Left ventricle myocardium superior (tissue), 1 donor: Measurements from ENCODE around the gene FEN1. TPM values are rescaled to one million over a fixed set of nuclear protein-coding genes. Genes with fewer than 3 reads are reported as not detected.

Source experiments
- ATAC-seq: fragments of 200-7000 bp; cut with Tn5 transposase; one replicate; pipeline ENCODE4 v1.9.1; 2020; ENCODE audit warnings: mild to moderate bottlenecking, moderate library complexity
- DNase-seq: peaks from one replicate; pipeline ENCODE4 v3.0.0-alpha.2; 2020
- intact Hi-C: fragments of 100-400 bp; cut with micrococcal nuclease; formaldehyde crosslinking; loops from one replicate; pipeline ENCODE4 v1.11.0; 2022
- total RNA-seq: library from RNA; stranded (reverse); fragmentation: NEBNext Ultra II Directional; extraction: Animal tissue kit (Norgen Biotek cat#: 25700); gene quantifications from one replicate; pipeline ENCODE4 v1.2.1, GENCODE V29; 2021
- donor health status: DM: no; HTN: yes; CAD: no; lungs with severe emphysema.

FEN1 gene
- total RNA-seq, 1 donor from 2014 or later, result 6.4 TPM

DNA sequence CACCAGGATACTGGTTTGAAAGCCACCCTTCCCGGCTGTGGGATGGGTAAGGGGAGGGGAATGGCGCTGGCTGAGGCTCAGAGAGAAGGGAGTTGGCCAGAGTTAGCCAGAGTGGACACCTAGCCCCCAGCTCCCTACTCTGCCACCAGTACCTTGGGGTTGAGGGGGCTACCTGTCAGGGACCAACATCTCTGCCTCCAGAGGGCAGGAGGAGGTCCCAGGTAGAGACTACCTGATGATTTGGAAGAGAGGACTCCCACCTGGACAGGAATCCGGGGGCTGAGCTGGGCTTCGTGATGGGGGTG is 36.6 kb upstream of the FEN1 start:
- no peak for DNase-seq
- ATAC-seq, result no peak
- intact Hi-C loops, result no loop called here

DNA sequence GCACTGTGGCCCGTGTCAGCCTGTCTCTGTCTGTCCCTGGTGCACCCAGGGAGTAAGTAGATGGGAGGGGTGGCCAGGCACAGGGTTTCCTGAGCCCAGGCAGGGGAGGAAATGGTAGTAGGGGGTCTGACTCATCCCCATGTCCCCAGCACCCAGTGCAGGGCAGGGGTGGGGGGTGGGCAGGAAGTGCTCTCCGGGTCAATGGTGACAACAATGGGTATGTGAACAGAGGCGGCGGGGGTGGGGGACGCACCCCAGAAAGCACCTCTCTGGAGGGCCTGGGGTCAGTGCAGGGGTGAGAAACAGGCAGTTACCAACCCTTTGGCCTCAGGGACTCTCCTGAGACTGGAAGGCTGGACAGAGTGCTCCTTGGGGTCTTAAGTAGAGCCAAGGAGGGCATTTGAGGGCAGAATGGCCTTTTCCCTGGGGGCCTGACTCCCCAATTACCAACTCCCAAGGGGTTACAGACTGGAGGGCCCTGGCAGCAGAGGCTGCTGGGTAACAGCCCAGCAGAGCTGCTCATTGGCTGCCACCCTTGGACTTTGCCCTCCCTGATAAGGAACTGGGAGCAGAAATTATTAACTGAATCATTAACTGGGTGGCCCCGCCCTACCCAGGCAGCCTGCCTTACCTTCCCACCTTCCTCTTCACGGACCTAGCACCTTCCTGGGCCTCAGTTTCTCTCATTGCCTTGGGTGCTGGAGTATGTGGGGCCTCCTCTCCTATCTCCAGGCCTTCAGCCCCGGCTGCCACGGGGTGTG is 36.1 kb upstream of the FEN1 start:
- DNase-seq, result no peak
- intact Hi-C loops, result no loop called here
- no peak for ATAC-seq

- no peak for ATAC-seq
- no peak for DNase-seq
- intact Hi-C loops, result no loop called here
Measured at GRCh38 chr11:61757213-61757862, 35.4 kb upstream of the FEN1 start.

- intact Hi-C loops, result no loop called here
- DNase-seq (no peak), ATAC-seq (no peak)
Measured at GRCh38 chr11:61760946-61761345, 31.8 kb upstream of the FEN1 start.

GRCh38 chr11:61761440-61762222 is 31.1 kb upstream of the FEN1 start:
- DNase-seq (no peak), ATAC-seq (no peak)
- intact Hi-C loops, result no loop called here

- DNase-seq (no peak), ATAC-seq (no peak)
- intact Hi-C loops, result no loop called here
Measured at GRCh38 chr11:61762223-61762615, 30.5 kb upstream of the FEN1 start.

DNA sequence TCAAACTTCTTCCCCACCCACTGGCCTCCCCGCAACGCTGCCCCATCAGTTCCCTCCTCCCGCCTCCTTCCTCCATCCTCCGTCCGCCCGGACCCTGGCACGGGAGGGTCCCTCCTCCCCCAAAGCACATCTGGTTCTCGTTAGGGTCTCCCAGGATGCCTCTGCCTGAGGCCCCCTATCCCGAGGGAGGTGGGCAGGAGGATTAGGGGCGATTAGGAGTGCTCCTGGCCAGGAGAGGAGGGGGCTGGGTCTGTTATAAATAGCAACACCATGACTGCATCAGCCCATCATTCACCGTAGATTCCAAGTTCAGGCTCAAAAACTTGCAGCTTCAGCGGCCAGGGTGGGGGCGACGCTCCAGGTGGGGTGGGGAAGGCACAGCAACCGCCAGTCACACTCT is 29.9 kb upstream of the FEN1 start:
- ATAC-seq (no peak), DNase-seq (no peak)
- intact Hi-C loops, result no loop called here

DNA sequence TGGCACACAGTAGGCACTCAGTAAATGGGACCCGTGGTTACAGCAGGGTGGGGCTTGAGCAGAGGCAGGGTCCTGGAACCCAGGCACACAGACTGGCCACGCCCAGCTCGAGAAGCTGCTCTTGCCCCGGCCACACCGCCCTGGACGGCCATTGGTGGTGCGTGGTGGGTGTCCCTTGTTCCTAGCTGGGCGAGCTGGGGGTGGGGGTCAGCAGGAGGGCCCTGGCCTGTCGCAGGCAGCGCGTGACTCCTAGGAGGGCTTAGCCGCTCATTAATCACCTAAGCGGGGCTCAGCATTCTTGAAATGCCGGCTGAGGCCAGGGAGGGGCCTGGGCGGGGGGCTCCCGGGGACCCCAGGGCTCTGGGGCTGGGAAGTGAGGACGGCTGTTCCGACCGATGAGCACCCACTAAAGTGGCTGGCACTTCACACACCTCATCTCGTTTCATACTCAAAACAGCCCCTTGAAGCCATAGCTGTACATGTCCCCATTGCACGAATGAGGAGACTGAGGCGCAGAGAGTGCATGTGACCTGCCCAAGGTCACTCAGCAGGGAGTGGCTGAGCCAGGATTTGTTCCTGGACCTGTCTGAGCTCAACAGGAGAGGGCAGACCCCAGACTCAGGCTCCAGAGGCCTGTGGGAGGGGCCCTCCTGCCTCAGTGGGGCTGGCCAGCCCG is 28.6 kb upstream of the FEN1 start:
- DNase-seq (no peak), ATAC-seq (no peak)
- intact Hi-C loops, result no loop called here

GRCh38 chr11:61764606-61765260 is 28.0 kb upstream of the FEN1 start:
- peak; percentile 42 for ATAC-seq
- DNase-seq, result no peak
- intact Hi-C loops, result no loop called here

DNA sequence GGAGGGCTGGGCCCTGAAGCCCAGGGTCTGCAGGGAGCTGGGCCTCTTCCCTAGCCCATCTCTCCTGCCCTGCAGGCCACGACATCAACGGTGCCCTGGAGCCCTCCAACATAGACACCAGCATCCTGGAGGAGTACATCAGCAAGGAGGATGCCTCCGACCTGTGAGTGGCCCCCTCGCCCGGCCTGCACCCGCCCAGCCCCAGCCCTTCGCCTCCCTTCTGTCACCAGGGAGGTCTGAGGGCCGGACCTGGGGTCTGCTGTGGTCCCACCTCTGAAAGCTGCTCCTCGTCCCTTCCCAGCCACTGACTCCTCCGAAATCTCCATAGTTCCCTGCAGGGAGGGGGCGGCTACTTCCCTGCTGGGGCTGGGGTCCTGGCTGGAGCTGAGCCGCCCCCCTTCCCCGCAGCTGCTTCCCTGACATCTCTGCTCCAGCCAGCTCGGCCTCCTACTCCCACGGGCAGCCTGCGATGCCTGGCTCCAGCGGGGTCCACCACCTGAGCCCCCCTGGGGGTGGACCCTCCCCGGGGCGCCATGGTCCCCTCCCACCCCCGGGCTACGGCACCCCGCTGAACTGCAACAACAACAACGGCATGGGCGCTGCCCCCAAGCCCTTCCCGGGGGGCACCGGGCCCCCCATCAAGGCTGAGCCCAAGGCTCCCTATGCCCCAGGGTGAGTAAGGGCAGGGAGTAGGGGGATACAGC is 27.0 kb upstream of the FEN1 start:
- intact Hi-C loops, result no loop called here
- ATAC-seq (no peak), DNase-seq (no peak)

DNA sequence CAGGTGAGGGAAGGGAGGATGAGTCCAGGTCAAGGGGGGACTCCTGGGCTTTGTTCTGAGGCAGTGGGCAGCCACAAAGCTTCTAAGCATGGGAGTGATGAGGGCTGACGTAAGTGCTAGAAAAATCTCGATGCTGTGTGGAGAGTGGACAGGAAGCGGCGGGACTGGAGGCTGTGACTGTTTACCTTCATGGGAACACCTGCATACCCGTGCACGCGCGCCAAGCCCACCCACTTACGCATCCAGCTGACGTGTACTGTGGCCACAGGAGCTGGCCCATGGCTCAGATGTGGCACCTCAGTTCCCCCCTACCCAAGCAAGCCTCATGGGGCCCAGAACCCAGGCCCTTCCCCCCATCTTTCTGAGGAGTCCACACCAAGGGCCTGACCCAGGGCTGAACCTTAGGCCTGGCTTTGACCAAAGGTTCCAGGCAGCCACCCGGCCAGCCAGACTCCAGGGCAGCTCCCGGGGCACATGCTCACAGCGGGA is 26.3 kb upstream of the FEN1 start:
- intact Hi-C loops, result no loop called here
- ATAC-seq, result no peak

DNA sequence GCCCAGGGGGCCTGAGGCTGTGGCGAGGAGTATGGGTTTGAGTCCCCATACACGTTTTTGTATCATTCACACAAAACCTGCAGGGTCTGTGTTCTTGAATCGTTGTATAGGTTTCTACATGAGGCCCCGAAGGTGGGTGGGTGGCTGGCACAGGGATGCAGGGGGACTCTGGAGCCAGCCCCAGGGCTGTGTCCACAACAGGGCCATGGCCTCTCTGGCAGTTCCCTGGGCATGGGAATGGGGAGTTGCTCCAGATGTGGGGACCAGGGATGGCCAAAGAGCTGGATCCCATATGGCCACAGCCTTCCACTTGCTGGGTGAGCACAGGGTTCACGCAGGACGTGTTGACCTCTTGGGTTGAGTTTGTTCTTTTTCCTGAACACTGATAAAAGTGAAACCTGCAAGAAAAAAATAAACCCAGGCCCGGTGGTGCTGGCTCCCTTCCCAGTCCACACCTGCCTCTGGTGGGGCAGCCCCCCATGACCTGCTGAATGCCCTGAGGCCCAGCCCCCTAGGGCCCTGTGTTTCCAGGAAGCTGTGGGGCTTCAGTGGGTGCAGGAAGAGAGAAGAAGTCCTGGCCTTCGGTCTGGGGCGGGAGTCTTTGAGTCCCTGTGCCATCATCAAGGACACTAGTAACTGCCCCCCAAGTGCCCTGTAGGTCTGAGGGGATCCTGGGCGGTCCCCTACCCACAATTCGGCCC is 24.2 kb upstream of the FEN1 start:
- intact Hi-C loops, result no loop called here
- DNase-seq (no peak), ATAC-seq (no peak)

More for the DNA sequence above, 26.3 kb upstream of the FEN1 start:
- no peak for DNase-seq

- ATAC-seq (no peak), DNase-seq (no peak)
- intact Hi-C loops, result no loop called here
Measured at GRCh38 chr11:61769169-61769920, 23.4 kb upstream of the FEN1 start.

DNA sequence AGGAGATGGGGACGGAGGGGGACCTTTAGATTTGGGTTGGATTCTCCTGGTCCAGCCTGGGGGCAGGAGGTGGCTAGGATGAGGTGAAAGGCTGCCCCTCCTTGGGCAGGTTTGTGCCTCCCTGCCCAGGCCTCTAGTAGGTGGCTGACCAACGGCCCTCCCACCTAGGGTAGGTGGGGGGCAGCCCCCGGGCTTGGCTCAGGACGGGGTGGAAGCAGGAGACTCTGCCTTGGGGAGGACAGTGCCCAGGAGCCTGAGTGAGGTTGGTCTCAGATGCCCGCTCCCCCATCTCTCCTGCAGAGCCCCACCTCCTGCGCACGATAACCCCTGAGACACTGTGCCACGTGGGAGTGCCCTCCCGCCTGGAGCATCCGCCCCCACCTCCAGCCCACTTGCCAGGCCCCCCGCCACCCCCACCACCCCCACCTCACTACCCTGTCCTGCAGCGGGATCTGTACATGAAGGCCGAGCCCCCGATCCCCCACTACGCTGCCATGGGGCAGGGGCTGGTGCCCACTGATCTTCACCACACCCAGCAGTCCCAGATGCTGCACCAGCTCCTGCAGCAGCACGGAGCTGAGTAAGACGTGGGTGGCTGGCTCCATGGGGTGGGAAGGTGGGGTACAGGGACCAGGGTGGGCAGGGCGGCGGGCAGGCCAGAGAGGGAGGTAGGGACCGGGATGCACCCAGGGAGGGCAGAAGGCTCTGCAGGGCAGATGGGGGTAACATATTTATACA is 22.6 kb upstream of the FEN1 start:
- DNase-seq (no peak), ATAC-seq (no peak)
- intact Hi-C loops, result no loop called here

DNA sequence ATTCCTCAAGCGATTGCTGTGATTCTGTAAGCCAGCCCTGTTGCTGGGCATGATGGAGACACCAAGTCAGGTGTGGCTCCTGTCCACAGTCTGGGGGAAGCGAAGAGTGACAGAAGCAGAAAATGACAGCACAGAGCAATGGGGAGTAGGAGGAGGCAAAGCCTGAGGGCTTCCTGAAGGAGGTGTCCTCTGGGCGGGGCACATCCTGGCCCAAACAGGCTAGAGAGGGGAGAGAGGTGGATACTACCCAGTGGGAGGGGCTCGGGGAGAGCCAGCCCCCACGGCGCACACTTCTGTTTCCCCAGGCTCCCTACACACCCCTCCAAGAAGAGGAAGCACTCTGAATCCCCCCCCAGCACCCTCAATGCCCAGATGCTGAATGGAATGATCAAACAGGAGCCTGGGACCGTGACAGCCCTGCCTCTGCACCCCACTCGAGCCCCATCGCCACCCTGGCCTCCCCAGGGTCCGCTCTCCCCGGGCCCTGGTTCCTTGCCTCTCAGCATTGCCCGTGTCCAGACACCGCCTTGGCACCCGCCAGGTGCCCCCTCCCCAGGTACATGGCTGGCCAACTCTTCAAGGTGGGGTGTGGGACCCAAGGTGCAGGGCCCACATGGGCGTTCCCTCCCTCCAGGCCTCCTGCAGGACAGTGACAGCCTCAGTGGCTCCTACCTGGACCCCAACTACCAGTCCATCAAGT is 21.4 kb upstream of the FEN1 start:
- intact Hi-C loops, result no loop called here
- ATAC-seq (no peak), DNase-seq (no peak)

DNA sequence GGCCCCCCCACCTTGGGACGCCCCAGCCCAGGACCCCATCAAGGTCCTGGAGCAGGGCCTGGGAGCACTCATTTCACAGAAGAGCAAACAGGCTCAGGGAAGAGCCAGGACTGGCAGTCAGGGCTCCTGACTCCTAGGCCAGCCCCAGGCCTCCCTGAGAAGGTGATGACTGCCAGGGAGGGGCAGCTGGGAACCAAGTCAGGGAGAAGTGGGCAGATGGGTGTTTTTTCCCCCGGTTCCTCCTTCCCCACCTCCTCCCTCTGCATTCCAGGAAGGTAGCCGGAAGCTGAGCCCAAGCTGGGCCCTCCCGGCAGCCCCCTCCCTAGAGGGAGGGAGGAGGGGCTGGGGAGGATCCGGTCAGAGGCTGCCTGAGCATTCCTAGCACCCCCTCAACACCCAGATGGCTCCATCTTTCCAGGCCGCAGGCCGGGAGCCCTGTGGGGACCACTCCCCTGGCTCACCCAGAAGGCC is 20.7 kb upstream of the FEN1 start:
- DNase-seq, result no peak
- no peak for ATAC-seq
- intact Hi-C loops, result no loop called here
